GM23338 (cell line): ENCODE measurements around the gene ZNF280C. TPM values are rescaled to one million over a fixed set of nuclear protein-coding genes. Genes with fewer than 3 reads are reported as not detected.

Experiments used
- ATAC-seq: fragments of 200-7000 bp; cut with Tn5 transposase; 3 replicates; pipeline ENCODE4 v1.9.1; 2020
- DNase-seq: peaks from one replicate; pipeline ENCODE4 v3.0.0-alpha.2; 2015; ENCODE audit warnings: low spot score
- H2AFZ ChIP-seq: fragments of 200-600 bp; sonication (generic); 2 replicates; pipeline ENCODE4 v1.8.0; 2016; ENCODE audit warnings: antibody characterized with exemption, mild to moderate bottlenecking, moderate library complexity
- H3F3A ChIP-seq: fragments of 200-600 bp; sonication (generic); replicated peaks from 2 replicates; pipeline ENCODE4 v1.8.0; 2017; ENCODE audit warnings: antibody characterized with exemption, mixed run types, low read depth
- H3K27ac ChIP-seq: fragments of 200-600 bp; sonication (generic); 2 replicates; pipeline ENCODE4 v1.6.1; 2016; ENCODE audit warnings: low read depth
- H3K27me3 ChIP-seq: fragments of 200-600 bp; sonication (generic); 2 replicates; pipeline ENCODE4 v1.8.0; 2016; ENCODE audit warnings: mild to moderate bottlenecking, mixed run types, moderate library complexity; ENCODE audit not compliant: insufficient read depth
- H3K36me3 ChIP-seq: fragments of 200-600 bp; sonication (generic); 2 replicates; pipeline ENCODE4 v1.8.0; 2016; ENCODE audit warnings: mild to moderate bottlenecking; ENCODE audit not compliant: insufficient read depth
- H3K4me1 ChIP-seq: fragments of 200-600 bp; sonication (generic); 2 replicates; pipeline ENCODE4 v1.8.0; 2016; ENCODE audit warnings: mild to moderate bottlenecking, moderate library complexity; ENCODE audit not compliant: insufficient read depth
- H3K4me2 ChIP-seq: fragments of 200-600 bp; sonication (generic); 2 replicates; pipeline ENCODE4 v1.7.1; 2017; ENCODE audit warnings: mixed run types
- H3K4me3 ChIP-seq: fragments of 200-600 bp; sonication (generic); 2 replicates; pipeline ENCODE4 v1.6.1; 2016; ENCODE audit warnings: mixed run types
- H3K79me2 ChIP-seq: fragments of 200-600 bp; sonication (generic); replicated peaks from 2 replicates; pipeline ENCODE4 v1.8.0; 2017; ENCODE audit warnings: mild to moderate bottlenecking; ENCODE audit not compliant: insufficient read depth
- H3K9me2 ChIP-seq: fragments of 200-600 bp; sonication (generic); 2 replicates; pipeline ENCODE4 v1.8.0; 2017; ENCODE audit not compliant: insufficient read depth
- H4K20me1 ChIP-seq: fragments of 200-600 bp; sonication (generic); replicated peaks from 2 replicates; pipeline ENCODE4 v1.8.0; 2017; ENCODE audit warnings: mild to moderate bottlenecking; ENCODE audit not compliant: insufficient read depth
- H3K27ac Mint-ChIP-seq: 2 replicates; pipeline ENCODE4 v1.8.0; 2020; ENCODE audit warnings: inconsistent platforms, mild to moderate bottlenecking, moderate library complexity, mixed read lengths
- H3K27me3 Mint-ChIP-seq: 3 replicates; pipeline ENCODE4 v1.8.0; 2022; ENCODE audit warnings: low read depth, mild to moderate bottlenecking, moderate library complexity, mixed read lengths, inconsistent platforms; ENCODE audit not compliant: insufficient read depth, poor library complexity
- H3K36me3 Mint-ChIP-seq: 3 replicates; pipeline ENCODE4 v1.8.0; 2021; ENCODE audit warnings: low read depth, mild to moderate bottlenecking, inconsistent platforms, moderate library complexity, mixed read lengths
- H3K4me1 Mint-ChIP-seq: 3 replicates; pipeline ENCODE4 v1.8.0; 2020; ENCODE audit warnings: mild to moderate bottlenecking, inconsistent platforms, mixed read lengths
- H3K4me3 Mint-ChIP-seq: 3 replicates; pipeline ENCODE4 v1.8.0; 2021; ENCODE audit warnings: moderate library complexity, mild to moderate bottlenecking, inconsistent platforms, mixed read lengths
- H3K9me3 Mint-ChIP-seq: 3 replicates; pipeline ENCODE4 v1.8.0; 2020; ENCODE audit warnings: moderate library complexity, mild to moderate bottlenecking, inconsistent platforms, mixed read lengths
- CREB1 ChIP-seq: fragments of 250-450 bp; sonication (Bioruptor Pico); IDR thresholded peaks from 2 replicates; pipeline ENCODE4 v1.5.0; 2020; ENCODE audit warnings: low read depth, mild to moderate bottlenecking, moderate library complexity
- CTCF ChIP-seq, 2 experiments: fragments of 200-600 bp in 1 of 2; sonication (generic) in 1 of 2; conservative IDR thresholded peaks; 2 replicates each; pipeline versions ENCODE4 v1.5.1 to v1.6.1; 2016 to 2017; ENCODE audit warnings: antibody characterized with exemption in 2 of 2, low read depth in 2 of 2, mild to moderate bottlenecking in 2 of 2, moderate library complexity in 1 of 2
- ETS1 ChIP-seq: IDR thresholded peaks from 2 replicates; pipeline ENCODE4 v1.6.1; 2016; ENCODE audit warnings: antibody characterized with exemption
- EZH2 ChIP-seq: fragments of 200-600 bp; sonication (generic); IDR thresholded peaks from one replicate; pipeline ENCODE4 v1.8.0; 2017; ENCODE audit warnings: antibody characterized with exemption, mild to moderate bottlenecking, low read depth; ENCODE audit not compliant: unreplicated experiment
- EZH2phosphoT487 ChIP-seq: fragments of 200-600 bp; sonication (generic); IDR thresholded peaks from one replicate; pipeline ENCODE4 v1.8.1; 2018; ENCODE audit warnings: antibody characterized with exemption; ENCODE audit not compliant: unreplicated experiment
- JUNB ChIP-seq: IDR thresholded peaks from one replicate; pipeline ENCODE4 v1.6.1; 2016; ENCODE audit warnings: antibody characterized with exemption; ENCODE audit not compliant: unreplicated experiment
- NANOG ChIP-seq: IDR thresholded peaks from 2 replicates; pipeline ENCODE4 v1.6.1; 2016; ENCODE audit warnings: antibody characterized with exemption, borderline replicate concordance
- POLR2AphosphoS5 ChIP-seq: IDR thresholded peaks from 2 replicates; pipeline ENCODE4 v1.6.1; 2016; ENCODE audit warnings: antibody characterized with exemption, low read depth
- REST ChIP-seq: IDR thresholded peaks from one replicate; pipeline ENCODE4 v1.6.1; 2018; ENCODE audit warnings: antibody characterized with exemption; ENCODE audit not compliant: unreplicated experiment
- STAT1 ChIP-seq: IDR thresholded peaks from one replicate; pipeline ENCODE4 v1.6.1; 2016; ENCODE audit warnings: antibody characterized with exemption; ENCODE audit not compliant: unreplicated experiment
- ZNF114 ChIP-seq: fragments of 250-450 bp; sonication (Bioruptor Pico); IDR thresholded peaks from 2 replicates; pipeline ENCODE4 v1.5.0; 2020; ENCODE audit warnings: mild to moderate bottlenecking, moderate library complexity
- ZNF331 ChIP-seq: fragments of 250-450 bp; sonication (Bioruptor Pico); IDR thresholded peaks from 2 replicates; pipeline ENCODE4 v1.5.0; 2020; ENCODE audit warnings: low read depth, mild to moderate bottlenecking, moderate library complexity
- ZNF462 ChIP-seq: fragments of 250-450 bp; sonication (Bioruptor Pico); IDR thresholded peaks from 2 replicates; pipeline ENCODE4 v1.5.0; 2020; ENCODE audit warnings: mild to moderate bottlenecking, moderate library complexity
- polyA plus RNA-seq: library from polyadenylated mRNA; unstranded; fragments of >200 nt; fragmentation: Nextera tagmentation; extraction: Ambion mirVana; gene quantifications from 2 replicates; pipeline ENCODE4 v1.2.1, GENCODE V29; 2016
- total RNA-seq: library from RNA; depleted of rRNA; stranded (reverse); fragments of >200 nt; shearing (Covaris generic); gene quantifications from 2 replicates; pipeline ENCODE4 v1.2.3, GENCODE V29; 2014

Gene ZNF280C
- total and polyA plus RNA-seq, 2 experiments from 2014 or later, result 7.9 to 14.4 TPM

GRCh38 chrX:130245441-130245840 is 23.3 kb downstream of the ZNF280C start:
- H3K4me1 ChIP-seq, result no peaks in the 10 kb centered on the region
- ATAC-seq (no peak), DNase-seq (no peak)
- H4K20me1 ChIP-seq, result no peaks in the 10 kb centered on the region
- H3K36me3 ChIP-seq, result peaks cover 4% of the 10 kb centered on the region
- Mint-ChIP-seq H3K27me3 (peaks cover 1% of the 10 kb centered on the region), H3K9me3 (no peaks in the 10 kb centered on the region), H3K4me1 (peaks cover 4% of the 10 kb centered on the region; the same call in 2 of the 3 replicates), H3K36me3 (peaks cover 38% of the 10 kb centered on the region), H3K4me3 (no peak overlapping the region), H3K27ac (no peak overlapping the region)
- no peak overlapping the region for H2AFZ ChIP-seq
- H3K27me3 ChIP-seq, result no peaks in the 10 kb centered on the region
- H3K4me2 ChIP-seq, result no peak overlapping the region
- no peak overlapping the region for H3K4me3 ChIP-seq
- no peaks in the 10 kb centered on the region for H3K9me2 ChIP-seq
- H3K27ac ChIP-seq, result no peak overlapping the region
- peaks cover 9% of the 10 kb centered on the region; the same call in 1 of the 2 replicates for H3K79me2 ChIP-seq
- TF ChIP-seq ZNF331 (no peak), ETS1 (no peak), JUNB (no peak), EZH2 (no peak), CREB1 (no peak), POLR2AphosphoS5 (no peak), NANOG (no peak), ZNF114 (no peak), REST (no peak), ZNF462 (CRISPR knock-in tag) (no peak), CTCF (conservative IDR thresholded peaks at IDR 0.05; ENCODE audit: low read depth in 2 of 2) (no peak), EZH2phosphoT487 (no peak), STAT1 (no peak)
- no peaks in the 10 kb centered on the region for H3F3A ChIP-seq
